ENCODE data around the gene FMC1.

FMC1 gene

GRCh38 chr7:139387594-139387993 is 46.5 kb downstream of the FMC1 start:
- Histone ChIP-seq H3K4me3 (ENCODE audit: low read depth, low read length) (no peak overlapping the region), H3K36me3 (ENCODE audit: control insufficient read depth, insufficient read depth, low read length) (no peaks in the 10 kb centered on the region), H3K27me3 (ENCODE audit: control insufficient read depth, insufficient read depth, low read length) (no peaks in the 10 kb centered on the region), H3K4me1 (no peaks in the 10 kb centered on the region), H2AFZ (no peak overlapping the region), H3K27ac (no peak overlapping the region), H3K9ac (no peak overlapping the region), H3K79me2 (peaks cover 54% of the 10 kb centered on the region), H3K9me3 (ENCODE audit: control insufficient read depth, low read length) (no peaks in the 10 kb centered on the region), H3K4me2 (ENCODE audit: low read length) (no peak overlapping the region)
- TF ChIP-seq CTCF (IDR thresholded peaks at IDR 0.05), result no peak

GRCh38 chr7:139389091-139389490 is 48.0 kb downstream of the FMC1 start:
- Histone ChIP-seq H2AFZ (no peak overlapping the region), H3K4me1 (no peaks in the 10 kb centered on the region), H3K4me3 (ENCODE audit: low read depth, low read length) (no peak overlapping the region), H3K79me2 (peaks cover 60% of the 10 kb centered on the region), H3K9me3 (ENCODE audit: control insufficient read depth, low read length) (no peaks in the 10 kb centered on the region), H3K9ac (no peak overlapping the region), H3K36me3 (ENCODE audit: control insufficient read depth, insufficient read depth, low read length) (no peaks in the 10 kb centered on the region), H3K4me2 (ENCODE audit: low read length) (no peak overlapping the region), H3K27ac (no peak overlapping the region), H3K27me3 (ENCODE audit: control insufficient read depth, insufficient read depth, low read length) (no peaks in the 10 kb centered on the region)
- no peak for TF ChIP-seq CTCF (IDR thresholded peaks at IDR 0.05)

- H3K4me1 ChIP-seq, result no peaks in the 10 kb centered on the region
- H3K27me3 ChIP-seq (ENCODE audit: control insufficient read depth, insufficient read depth, low read length), result no peaks in the 10 kb centered on the region
- no peaks in the 10 kb centered on the region for H3K36me3 ChIP-seq (ENCODE audit: control insufficient read depth, insufficient read depth, low read length)
- TF ChIP-seq CTCF (IDR thresholded peaks at IDR 0.05), result no peak
- H3K9ac ChIP-seq, result no peak overlapping the region
- no peaks in the 10 kb centered on the region for H3K9me3 ChIP-seq (ENCODE audit: control insufficient read depth, low read length)
- H3K4me3 ChIP-seq (ENCODE audit: low read depth, low read length), result no peak overlapping the region
- no peak overlapping the region for H3K27ac ChIP-seq
- H2AFZ ChIP-seq, result no peak overlapping the region
- no peak overlapping the region for H3K4me2 ChIP-seq (ENCODE audit: low read length)
- peaks cover 64% of the 10 kb centered on the region for H3K79me2 ChIP-seq
Observed at GRCh38 chr7:139389774-139390173, 48.6 kb downstream of the FMC1 start.

- H3K9me3 ChIP-seq (ENCODE audit: control insufficient read depth, low read length), result no peaks in the 10 kb centered on the region
- peaks cover 63% of the 10 kb centered on the region for H3K79me2 ChIP-seq
- no peak overlapping the region for H3K4me2 ChIP-seq (ENCODE audit: low read length)
- H3K9ac ChIP-seq, result no peak overlapping the region
- no peak overlapping the region for H3K4me3 ChIP-seq (ENCODE audit: low read depth, low read length)
- H3K27me3 ChIP-seq (ENCODE audit: control insufficient read depth, insufficient read depth, low read length), result no peaks in the 10 kb centered on the region
- no peak overlapping the region for H2AFZ ChIP-seq
- H3K4me1 ChIP-seq, result no peaks in the 10 kb centered on the region
- no peaks in the 10 kb centered on the region for H3K36me3 ChIP-seq (ENCODE audit: control insufficient read depth, insufficient read depth, low read length)
- no peak for TF ChIP-seq CTCF (IDR thresholded peaks at IDR 0.05)
- H3K27ac ChIP-seq, result no peak overlapping the region
Observed at GRCh38 chr7:139393621-139394211, 52.6 kb downstream of the FMC1 start.

- Histone ChIP-seq H3K9me3 (ENCODE audit: control insufficient read depth, low read length) (no peaks in the 10 kb centered on the region), H3K9ac (no peak overlapping the region), H2AFZ (no peak overlapping the region), H3K36me3 (ENCODE audit: control insufficient read depth, insufficient read depth, low read length) (no peaks in the 10 kb centered on the region), H3K4me2 (ENCODE audit: low read length) (no peak overlapping the region), H3K79me2 (peaks cover 57% of the 10 kb centered on the region), H3K27me3 (ENCODE audit: control insufficient read depth, insufficient read depth, low read length) (no peaks in the 10 kb centered on the region), H3K27ac (no peak overlapping the region), H3K4me3 (ENCODE audit: low read depth, low read length) (no peak overlapping the region), H3K4me1 (no peaks in the 10 kb centered on the region)
- TF ChIP-seq CTCF (IDR thresholded peaks at IDR 0.05), result no peak
Observed at GRCh38 chr7:139394540-139394939, 53.4 kb downstream of the FMC1 start.
